H9 (cell line): ENCODE data around the gene EPC1. TPM values are rescaled to one million over a fixed set of nuclear protein-coding genes. Genes with fewer than 3 reads are reported as not detected.

ENCODE experiments used
- DNase-seq: peaks from one replicate; pipeline ENCODE4 v3.0.0-alpha.2; 2017
- H2AFZ ChIP-seq: one replicate; pipeline ENCODE4 v1.6.1; 2013; ENCODE audit warnings: mild to moderate bottlenecking, low read length, control low read depth, moderate library complexity
- H2AK5ac ChIP-seq: 2 replicates; pipeline ENCODE4 v1.6.1; 2013; ENCODE audit warnings: low read length, control low read depth, mixed read lengths; ENCODE audit not compliant: insufficient read length
- H2BK120ac ChIP-seq: one replicate; pipeline ENCODE4 v1.6.1; 2013; ENCODE audit warnings: low read depth, mild to moderate bottlenecking, low read length, control low read depth, inconsistent platforms; ENCODE audit not compliant: poor library complexity, severe bottlenecking
- H2BK12ac ChIP-seq: 2 replicates; pipeline ENCODE4 v1.6.1; 2013; ENCODE audit warnings: low read length, control low read depth, mixed read lengths, low read depth; ENCODE audit not compliant: insufficient read length
- H2BK15ac ChIP-seq: 2 replicates; pipeline ENCODE4 v1.6.1; 2013; ENCODE audit warnings: low read depth, low read length, control low read depth
- H2BK20ac ChIP-seq: one replicate; pipeline ENCODE4 v1.6.1; 2013; ENCODE audit warnings: low read depth, mild to moderate bottlenecking, low read length, control low read depth, inconsistent platforms; ENCODE audit not compliant: poor library complexity, severe bottlenecking
- H2BK5ac ChIP-seq: 2 replicates; pipeline ENCODE4 v1.6.1; 2013; ENCODE audit warnings: low read length, control low read depth, mixed read lengths; ENCODE audit not compliant: insufficient read length
- H3K14ac ChIP-seq: 2 replicates; pipeline ENCODE4 v1.6.1; 2013; ENCODE audit warnings: low read length, control low read depth; ENCODE audit not compliant: insufficient read depth
- H3K18ac ChIP-seq: 2 replicates; pipeline ENCODE4 v1.6.1; 2013; ENCODE audit warnings: low read depth, mild to moderate bottlenecking, mixed read lengths, low read length, control low read depth; ENCODE audit not compliant: insufficient read length
- H3K23ac ChIP-seq: 2 replicates; pipeline ENCODE4 v1.6.1; 2013; ENCODE audit warnings: low read length, control low read depth, mixed read lengths, low read depth; ENCODE audit not compliant: insufficient read length
- H3K23me2 ChIP-seq: 2 replicates; pipeline ENCODE4 v1.6.1; 2013; ENCODE audit warnings: low read depth, mild to moderate bottlenecking, mixed read lengths, low read length, control low read depth; ENCODE audit not compliant: insufficient read length, poor library complexity, severe bottlenecking
- H3K27ac ChIP-seq: 2 replicates; pipeline ENCODE4 v1.5.1; 2013; ENCODE audit warnings: low read length, control low read depth, mixed read lengths, low read depth; ENCODE audit not compliant: insufficient read length
- H3K27me3 ChIP-seq: 2 replicates; pipeline ENCODE4 v1.6.1; 2013; ENCODE audit warnings: low read length, control low read depth, inconsistent platforms; ENCODE audit not compliant: insufficient read depth
- H3K4ac ChIP-seq: 2 replicates; pipeline ENCODE4 v1.6.1; 2013; ENCODE audit warnings: low read depth, mild to moderate bottlenecking, control low read depth, inconsistent platforms, low read length, moderate library complexity
- H3K4me1 ChIP-seq: 2 replicates; pipeline ENCODE4 v1.6.1; 2013; ENCODE audit warnings: low read length, control low read depth, inconsistent platforms; ENCODE audit not compliant: insufficient read depth
- H3K4me2 ChIP-seq: 2 replicates; pipeline ENCODE4 v1.6.1; 2013; ENCODE audit warnings: low read length, control low read depth, mixed read lengths; ENCODE audit not compliant: insufficient read length, insufficient read depth
- H3K56ac ChIP-seq: 2 replicates; pipeline ENCODE4 v1.6.1; 2013; ENCODE audit warnings: low read depth, mild to moderate bottlenecking, mixed read lengths, low read length, control low read depth; ENCODE audit not compliant: insufficient read length
- H3K79me1 ChIP-seq: 2 replicates; pipeline ENCODE4 v1.6.1; 2013; ENCODE audit warnings: low read depth, mild to moderate bottlenecking, moderate library complexity, low read length, control low read depth, inconsistent platforms; ENCODE audit not compliant: insufficient read depth, poor library complexity, severe bottlenecking
- H3K79me2 ChIP-seq: 2 replicates; pipeline ENCODE4 v1.6.1; 2013; ENCODE audit warnings: low read length, control low read depth, inconsistent platforms; ENCODE audit not compliant: insufficient read depth
- H3K9ac ChIP-seq: 2 replicates; pipeline ENCODE4 v1.6.1; 2013; ENCODE audit warnings: low read length, control low read depth, mixed read lengths; ENCODE audit not compliant: insufficient read length; ENCODE audit errors: extremely low read depth
- H3K9me3 ChIP-seq: one replicate; pipeline ENCODE4 v1.6.1; 2013; ENCODE audit warnings: low read depth, low read length, inconsistent platforms; ENCODE audit not compliant: control insufficient read depth
- H3T11ph ChIP-seq: one replicate; pipeline ENCODE4 v1.6.1; 2013; ENCODE audit warnings: mild to moderate bottlenecking, low read length, control low read depth, inconsistent platforms
- H4K20me1 ChIP-seq: one replicate; pipeline ENCODE4 v1.6.1; 2013; ENCODE audit not compliant: control insufficient read depth, insufficient read length, insufficient read depth
- H4K5ac ChIP-seq: 2 replicates; pipeline ENCODE4 v1.6.1; 2013; ENCODE audit warnings: low read depth, mild to moderate bottlenecking, mixed read lengths, low read length, control low read depth; ENCODE audit not compliant: insufficient read length
- H4K8ac ChIP-seq: replicated peaks from 2 replicates; pipeline ENCODE4 v1.6.1; 2013; ENCODE audit warnings: low read length, control low read depth, mixed read lengths, low read depth; ENCODE audit not compliant: insufficient read length
- H4K91ac ChIP-seq: 2 replicates; pipeline ENCODE4 v1.6.1; 2013; ENCODE audit warnings: low read depth, mild to moderate bottlenecking, moderate library complexity, mixed read lengths, low read length, control low read depth; ENCODE audit not compliant: insufficient read length
- H3K27ac Mint-ChIP-seq, 3 experiments: 2 replicates in 2 of 3; 3 replicates in 1 of 3; pipeline ENCODE4 v1.8.0; 2020 to 2021; ENCODE audit warnings: mixed read lengths in 3 of 3, mild to moderate bottlenecking in 1 of 3, moderate library complexity in 1 of 3
- H3K27me3 Mint-ChIP-seq: 2 replicates; pipeline ENCODE4 v1.8.0; 2021; ENCODE audit warnings: low read depth, mild to moderate bottlenecking, moderate library complexity, mixed read lengths
- H3K36me3 Mint-ChIP-seq, 3 experiments: 2 replicates in 2 of 3; 3 replicates in 1 of 3; pipeline ENCODE4 v1.8.0; 2020 to 2021; ENCODE audit warnings: low read depth in 3 of 3, mixed read lengths in 3 of 3; ENCODE audit not compliant: insufficient read depth in 1 of 3
- H3K4me1 Mint-ChIP-seq, 2 experiments: 2 replicates each; pipeline ENCODE4 v1.8.0; 2020; ENCODE audit warnings: mixed read lengths in 2 of 2
- H3K4me3 Mint-ChIP-seq, 2 experiments: 2 replicates in 1 of 2; 3 replicates in 1 of 2; pipeline ENCODE4 v1.8.0; 2020 to 2021; ENCODE audit warnings: mild to moderate bottlenecking in 2 of 2, mixed read lengths in 2 of 2, moderate library complexity in 1 of 2
- H3K9me3 Mint-ChIP-seq, 2 experiments: 2 replicates in 1 of 2; 3 replicates in 1 of 2; pipeline ENCODE4 v1.8.0; 2020; ENCODE audit warnings: mild to moderate bottlenecking in 2 of 2, mixed read lengths in 2 of 2, moderate library complexity in 1 of 2
- CTCF ChIP-seq: fragments of 200-600 bp; sonication (generic); conservative IDR thresholded peaks from 3 replicates; pipeline ENCODE4 v1.8.0; 2021; ENCODE audit warnings: antibody characterized with exemption, mild to moderate bottlenecking
- WGBS: extraction: QIAGEN DNeasy Blood & Tissue Kit; methylation state at CpG from one replicate; pipeline ENCODE4 v1.1.7; 2013; ENCODE audit warnings: missing lambda C conversion rate, low lambda C conversion rate, mixed read lengths; ENCODE audit not compliant: insufficient read length; ENCODE audit errors: extremely low coverage; 5-methylcytosine and 5-hydroxymethylcytosine counted together
- total RNA-seq: library from RNA; stranded (reverse); gene quantifications from 2 replicates; pipeline ENCODE4 v1.2.1, GENCODE V29; 2021

The EPC1 gene
- total RNA-seq, 1 experiment from 2014 or later = 32.5 TPM

- H3K9me3 ChIP-seq = no peaks in the 10 kb centered on the region
- H3K27ac ChIP-seq = no peak overlapping the region
- H3K4ac ChIP-seq = no peak overlapping the region
- H3K4me1 Mint-ChIP-seq = peaks cover 49 to 54% of the 10 kb centered on the region in 2 experiments
- H2BK5ac ChIP-seq = no peak overlapping the region
- peaks cover 4% of the 10 kb centered on the region; the same call in 1 of the 2 replicates for H3K27me3 ChIP-seq
- H3K27me3 Mint-ChIP-seq = no peaks in the 10 kb centered on the region
- H3K9me3 Mint-ChIP-seq = no peaks in the 10 kb centered on the region
- H2BK120ac ChIP-seq = no peak overlapping the region
- no peak overlapping the region for H3K14ac ChIP-seq
- no peak overlapping the region for H2BK12ac ChIP-seq
- no peak overlapping the region for H4K5ac ChIP-seq
- peak; percentile 72 for DNase-seq
- no peak for TF ChIP-seq CTCF
- H3K4me3 Mint-ChIP-seq = peak overlapping the region in 1 of 2 experiments; percentile 68; a peak in 3 of 5 replicates
- no peak overlapping the region for H3K23ac ChIP-seq
- WGBS = no CpG with 5 or more reads among the region's 5 CpGs
- no peak overlapping the region for H2AK5ac ChIP-seq
- no peaks in the 10 kb centered on the region for H3K79me1 ChIP-seq
- H2BK20ac ChIP-seq = no peak overlapping the region
- H4K8ac ChIP-seq = no peak overlapping the region
- peak overlapping the region; percentile 24 for H3K4me2 ChIP-seq
- no peaks in the 10 kb centered on the region for H3K79me2 ChIP-seq
- no peak overlapping the region for H4K91ac ChIP-seq
- H3K36me3 Mint-ChIP-seq = peaks cover 13 to 46% (median 34%) of the 10 kb centered on the region in 3 experiments; a peak in 6 of 7 replicates
- no peaks in the 10 kb centered on the region for H3K23me2 ChIP-seq
- no peak overlapping the region for H3K9ac ChIP-seq
- H2AFZ ChIP-seq = no peak overlapping the region
- no peak overlapping the region for H3T11ph ChIP-seq
- peak overlapping the region; percentile 86 to 99 (median 91); a peak in 6 of 7 replicates for H3K27ac Mint-ChIP-seq
- H2BK15ac ChIP-seq = no peak overlapping the region
- no peak overlapping the region for H3K18ac ChIP-seq
- H4K20me1 ChIP-seq = no peaks in the 10 kb centered on the region
- no peaks in the 10 kb centered on the region; the same call in 1 of the 2 replicates for H3K4me1 ChIP-seq
- no peak overlapping the region for H3K56ac ChIP-seq
These were observed 80.0 kb downstream of the EPC1 start for GRCh38 chr10:32266979-32267378.
